GM18505 (cell line): ENCODE measurements around the gene SMG5.

Source experiments
- ATAC-seq: cut with Tn5 transposase; IDR thresholded peaks from one replicate; pipeline ENCODE4 v1.9.1; 2021; ENCODE audit not compliant: unreplicated experiment
- POLR2A ChIP-seq: IDR thresholded peaks from 4 replicates; pipeline ENCODE4 v1.6.1; 2011; ENCODE audit warnings: borderline replicate concordance; ENCODE audit not compliant: insufficient read depth, insufficient read length; ENCODE audit errors: extremely low read depth

The SMG5 gene

DNA sequence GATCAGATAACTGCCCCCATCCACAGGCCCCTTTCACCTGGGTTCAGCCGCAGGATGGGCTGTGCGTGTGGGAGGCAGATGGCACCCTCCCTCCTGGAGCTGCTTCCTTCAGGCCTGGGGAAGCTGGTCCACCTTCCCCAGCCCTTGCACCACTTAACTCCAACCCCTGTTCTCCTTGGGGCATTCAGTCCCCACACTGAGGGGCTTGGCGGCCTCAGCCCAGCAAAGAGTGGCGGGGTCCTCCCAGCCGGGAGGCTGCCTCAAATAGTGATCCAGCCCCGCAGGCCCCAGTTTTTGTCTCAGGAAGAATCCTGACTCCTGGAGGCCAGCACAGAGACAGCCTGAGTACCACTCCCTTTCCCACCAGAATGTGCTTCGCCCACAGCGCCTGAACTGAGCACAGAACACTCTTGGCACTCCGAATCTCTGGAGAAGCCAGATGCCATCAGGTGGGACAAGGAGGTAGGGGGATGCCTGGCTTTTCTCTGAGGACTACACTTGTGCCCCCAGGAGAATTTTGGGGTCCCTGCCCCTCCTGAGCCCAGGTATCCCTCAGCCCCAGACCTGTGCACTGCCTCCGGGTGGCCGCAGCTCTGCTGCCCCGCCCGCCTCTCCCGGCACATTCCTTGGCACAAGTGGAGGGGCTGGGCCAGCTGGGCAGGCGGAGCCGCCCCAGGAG lies 35.7 kb downstream of the SMG5 start:
- no peak for TF ChIP-seq POLR2A
- no peak for ATAC-seq

DNA sequence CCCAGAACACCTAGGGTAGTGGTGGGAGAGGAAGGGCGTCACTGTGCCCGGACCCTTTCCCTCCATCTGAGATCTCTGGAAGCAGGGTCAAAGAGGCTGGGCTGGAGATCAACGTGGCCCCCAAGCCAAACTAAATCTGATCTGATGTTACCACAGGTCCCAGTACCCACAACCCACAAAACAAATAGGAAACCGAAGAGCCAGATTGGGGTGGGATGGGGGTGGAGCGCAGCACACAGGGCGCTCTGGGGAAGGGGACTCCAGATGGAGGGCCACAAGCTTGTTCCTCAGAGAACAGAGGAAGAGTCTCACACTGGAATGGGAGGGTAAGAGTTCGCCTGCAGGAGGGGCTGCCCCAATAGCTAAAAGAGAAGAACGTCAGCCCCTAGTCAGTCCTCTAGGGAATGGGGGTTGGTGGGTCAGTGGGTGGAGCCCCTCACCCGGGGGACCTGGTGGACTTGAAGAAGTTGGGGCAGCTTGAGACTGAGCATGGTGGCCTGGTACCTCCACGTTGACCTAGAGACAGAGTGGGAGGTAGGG lies 36.3 kb downstream of the SMG5 start:
- TF ChIP-seq POLR2A: no peak
- no peak for ATAC-seq

- ATAC-seq: no peak
- peak; percentile 29 for TF ChIP-seq POLR2A
These were observed 37.0 kb downstream of the SMG5 start for GRCh38 chr1:156245451-156246232.

DNA sequence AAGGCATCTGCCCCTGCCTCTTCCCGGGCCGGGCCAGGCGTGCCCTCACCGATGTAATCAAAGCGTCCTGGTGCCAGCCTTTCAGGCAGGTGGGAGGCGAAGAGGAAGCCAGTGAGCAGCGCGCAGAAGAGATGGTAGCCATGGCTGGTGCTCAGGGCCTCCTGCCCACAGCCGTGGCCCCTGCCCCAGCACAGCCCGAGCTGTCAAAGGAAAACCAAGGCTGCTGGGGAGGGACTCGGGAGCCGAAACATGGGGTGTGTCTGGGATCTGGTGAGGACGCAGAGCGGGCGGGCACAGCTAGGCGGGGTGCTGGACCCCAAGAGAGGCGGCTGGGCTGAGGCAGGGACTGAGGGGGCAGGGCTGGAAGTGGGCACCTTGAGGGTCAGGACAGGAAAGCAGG lies 37.9 kb downstream of the SMG5 start:
- TF ChIP-seq POLR2A: no peak
- no peak for ATAC-seq

GRCh38 chr1:156244126-156244525 lies 38.5 kb downstream of the SMG5 start:
- ATAC-seq: no peak
- no peak for TF ChIP-seq POLR2A

GRCh38 chr1:156242738-156243137 lies 39.9 kb downstream of the SMG5 start:
- no peak for ATAC-seq
- TF ChIP-seq POLR2A: no peak

DNA sequence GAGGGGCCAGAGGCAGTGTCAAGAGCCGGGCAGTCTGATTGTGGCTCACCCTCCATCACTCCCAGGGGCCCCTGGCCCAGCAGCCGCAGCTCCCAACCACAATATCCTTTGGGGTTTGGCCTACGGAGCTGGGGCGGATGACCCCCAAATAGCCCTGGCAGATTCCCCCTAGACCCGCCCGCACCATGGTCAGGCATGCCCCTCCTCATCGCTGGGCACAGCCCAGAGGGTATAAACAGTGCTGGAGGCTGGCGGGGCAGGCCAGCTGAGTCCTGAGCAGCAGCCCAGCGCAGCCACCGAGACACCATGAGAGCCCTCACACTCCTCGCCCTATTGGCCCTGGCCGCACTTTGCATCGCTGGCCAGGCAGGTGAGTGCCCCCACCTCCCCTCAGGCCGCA lies 40.7 kb downstream of the SMG5 start, which contains the start of gene BGLAP:
Gene BGLAP, plus strand, starts transcription at position 259 of the 400 bp plus-strand sequence. Its CDS starts 48 bp downstream, at position 307.
- no peak for ATAC-seq
- TF ChIP-seq POLR2A: no peak

GRCh38 chr1:156241311-156241811 lies 41.3 kb downstream of the SMG5 start:
- ATAC-seq: no peak
- TF ChIP-seq POLR2A: no peak

- no peak for ATAC-seq
- TF ChIP-seq POLR2A: no peak
These were observed 44.4 kb downstream of the SMG5 start for GRCh38 chr1:156238248-156238647.

DNA sequence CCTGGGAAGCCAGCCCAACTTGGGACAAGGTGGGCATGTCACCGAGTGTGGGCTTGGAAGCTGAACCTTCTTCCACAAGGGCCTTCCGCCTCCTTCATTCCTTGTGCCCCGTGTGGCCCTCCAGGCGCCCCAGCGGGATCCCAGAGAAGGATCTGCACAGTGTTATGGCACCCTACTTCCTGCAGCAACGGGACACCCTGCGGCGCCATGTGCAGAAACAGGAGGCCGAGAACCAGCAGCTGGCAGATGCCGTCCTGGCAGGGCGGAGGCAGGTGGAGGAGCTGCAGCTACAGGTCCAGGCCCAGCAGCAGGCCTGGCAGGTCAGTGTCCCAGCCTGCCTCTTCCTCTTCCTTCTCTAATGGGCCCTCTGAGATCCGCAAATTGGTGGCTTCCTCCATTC lies 46.5 kb downstream of the SMG5 start:
- ATAC-seq: no peak
- no peak for TF ChIP-seq POLR2A

GRCh38 chr1:156233426-156234127 lies 49.0 kb downstream of the SMG5 start:
- ATAC-seq: no peak
- TF ChIP-seq POLR2A: no peak

DNA sequence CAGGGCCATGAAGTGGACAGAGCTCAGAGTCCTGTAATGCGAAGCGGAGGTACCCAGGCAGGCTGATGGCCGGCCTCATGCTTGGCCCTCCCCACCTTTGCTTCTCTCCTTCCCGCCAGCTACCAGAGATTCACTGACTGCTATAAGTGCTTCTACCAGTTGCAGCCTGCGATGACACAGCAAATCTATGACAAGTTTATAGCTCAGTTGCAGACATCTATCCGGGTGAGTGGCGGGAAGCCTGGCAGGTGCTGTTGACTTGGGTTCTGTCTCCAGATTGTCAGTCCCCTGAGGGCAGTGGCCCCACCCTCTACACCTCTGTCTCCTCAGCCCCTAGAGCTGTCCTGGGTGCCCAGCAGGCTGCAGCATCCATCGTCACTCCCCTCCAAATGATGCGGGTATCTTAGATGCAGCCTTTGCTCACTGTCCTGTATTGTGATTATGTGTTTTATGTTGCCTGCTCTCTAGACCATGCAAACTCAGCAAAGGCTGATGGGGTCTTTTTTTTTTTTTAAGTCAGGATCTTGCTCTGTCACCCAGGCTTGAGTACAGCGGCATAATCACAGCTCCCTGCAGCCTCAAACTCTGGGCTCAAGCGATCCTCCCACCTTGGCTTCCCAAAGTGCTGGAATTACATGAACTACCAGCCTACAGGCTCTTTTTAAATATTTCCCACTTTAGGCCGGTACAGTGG lies 50.3 kb downstream of the SMG5 start:
- no peak for ATAC-seq
- TF ChIP-seq POLR2A: no peak

DNA sequence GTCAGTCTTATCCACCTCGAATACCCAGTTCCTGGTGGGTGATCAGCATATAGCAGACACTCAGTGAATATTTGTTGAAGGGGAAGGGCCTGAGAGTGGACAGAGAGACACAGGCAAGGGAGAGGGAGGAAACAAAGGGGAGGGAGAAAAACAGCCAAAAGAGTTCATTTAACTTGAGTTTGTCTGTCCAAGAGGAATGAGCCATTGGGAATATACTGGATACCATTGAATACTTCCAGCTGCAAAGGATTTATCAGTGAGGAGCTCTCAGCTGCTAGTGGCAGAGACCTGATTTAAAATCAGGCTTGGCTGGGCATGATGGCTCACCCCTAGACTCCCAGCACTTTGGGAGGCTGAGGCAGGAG lies 52.2 kb downstream of the SMG5 start:
- TF ChIP-seq POLR2A: no peak
- ATAC-seq: no peak

DNA sequence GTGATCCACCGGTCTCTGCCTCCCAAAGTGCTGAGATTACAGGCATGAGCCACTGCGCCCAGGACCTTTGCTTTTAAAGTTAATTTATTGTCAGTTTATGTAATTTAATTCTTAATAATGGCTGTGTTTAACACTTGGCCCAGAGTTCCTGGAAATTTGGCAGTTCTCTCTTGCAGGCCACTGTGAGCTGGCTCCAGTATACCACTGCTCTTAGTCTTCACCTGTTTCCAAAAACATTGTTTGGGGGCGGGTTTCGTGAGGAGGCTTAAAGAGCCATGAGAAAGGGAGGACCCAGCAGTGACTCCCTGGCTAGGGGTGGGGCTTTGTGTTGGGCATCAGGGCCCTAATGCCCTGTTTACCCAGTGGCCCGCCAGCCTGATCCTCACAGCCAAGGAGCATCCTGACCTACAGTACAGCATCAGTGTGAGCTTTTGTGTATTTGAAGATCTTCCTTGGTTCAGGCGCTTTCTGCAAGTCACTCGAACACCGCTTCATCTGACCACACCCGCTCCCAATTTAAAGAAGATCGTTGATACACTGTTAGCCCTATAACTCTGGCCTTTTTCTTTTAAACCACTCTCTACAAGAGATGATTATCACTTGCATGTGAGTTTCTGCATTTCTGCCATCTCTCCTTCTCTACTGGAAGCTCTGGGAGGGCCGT lies 52.7 kb downstream of the SMG5 start:
- no peak for ATAC-seq
- no peak for TF ChIP-seq POLR2A
